OCI-LY7 (cell line): Measurements from ENCODE around the gene FFAR2.

Source experiments
- EZH2phosphoT487 ChIP-seq: fragments of 200-600 bp; sonication (generic); IDR thresholded peaks from 2 replicates; pipeline ENCODE4 v1.6.1; 2018; ENCODE audit warnings: low read depth, borderline replicate concordance, mild to moderate bottlenecking, mixed run types, antibody characterized with exemption, low read length, moderate library complexity, mixed read lengths
- TF ChIP-seq, protein P1 (sequence below): fragments of 200-600 bp; sonication (generic); conservative IDR thresholded peaks from 2 replicates; pipeline ENCODE4 v1.5.1; 2014; ENCODE audit warnings: mild to moderate bottlenecking, antibody characterized with exemption, low read length, moderate library complexity, mixed read lengths

DNA sequence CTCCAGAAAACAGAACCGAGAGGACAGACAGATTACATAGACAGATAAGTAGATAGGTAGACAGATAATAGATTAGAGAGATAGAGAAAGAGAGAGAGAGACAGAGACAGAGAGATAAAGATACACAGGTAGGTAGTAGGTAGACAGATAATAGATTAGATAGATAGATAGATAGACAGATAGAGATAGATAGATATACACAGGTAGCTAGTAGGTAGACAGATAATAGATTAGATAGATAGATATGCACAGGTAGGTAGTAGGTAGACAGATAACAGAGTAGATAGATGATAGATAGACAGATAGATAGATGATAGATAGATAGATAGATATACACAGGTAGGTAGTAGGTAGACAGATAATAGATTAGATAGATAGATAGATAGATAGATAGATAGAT lies 10.1 kb downstream of the FFAR2 start:
- TF ChIP-seq, protein P1, sequence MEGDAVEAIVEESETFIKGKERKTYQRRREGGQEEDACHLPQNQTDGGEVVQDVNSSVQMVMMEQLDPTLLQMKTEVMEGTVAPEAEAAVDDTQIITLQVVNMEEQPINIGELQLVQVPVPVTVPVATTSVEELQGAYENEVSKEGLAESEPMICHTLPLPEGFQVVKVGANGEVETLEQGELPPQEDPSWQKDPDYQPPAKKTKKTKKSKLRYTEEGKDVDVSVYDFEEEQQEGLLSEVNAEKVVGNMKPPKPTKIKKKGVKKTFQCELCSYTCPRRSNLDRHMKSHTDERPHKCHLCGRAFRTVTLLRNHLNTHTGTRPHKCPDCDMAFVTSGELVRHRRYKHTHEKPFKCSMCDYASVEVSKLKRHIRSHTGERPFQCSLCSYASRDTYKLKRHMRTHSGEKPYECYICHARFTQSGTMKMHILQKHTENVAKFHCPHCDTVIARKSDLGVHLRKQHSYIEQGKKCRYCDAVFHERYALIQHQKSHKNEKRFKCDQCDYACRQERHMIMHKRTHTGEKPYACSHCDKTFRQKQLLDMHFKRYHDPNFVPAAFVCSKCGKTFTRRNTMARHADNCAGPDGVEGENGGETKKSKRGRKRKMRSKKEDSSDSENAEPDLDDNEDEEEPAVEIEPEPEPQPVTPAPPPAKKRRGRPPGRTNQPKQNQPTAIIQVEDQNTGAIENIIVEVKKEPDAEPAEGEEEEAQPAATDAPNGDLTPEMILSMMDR, result no peak
- no peak for TF ChIP-seq EZH2phosphoT487
